Chondrocyte (in vitro differentiated cells): Measurements from ENCODE around the gene CCR4. TPM values are rescaled to one million over a fixed set of nuclear protein-coding genes. Genes with fewer than 3 reads are reported as not detected.
"Not testable (repeated sequence)": the region's sequence is repeated elsewhere in the genome, so short reads cannot be mapped to it uniquely, and the experiment has no call there.

Experiments used
- DNase-seq: peaks from one replicate; pipeline ENCODE4 v3.0.0; 2021; ENCODE audit warnings: mixed read lengths, low spot score
- H3K27ac Mint-ChIP-seq: one replicate; pipeline ENCODE4 v1.8.0; 2021; ENCODE audit warnings: mild to moderate bottlenecking, moderate library complexity, mixed read lengths; ENCODE audit not compliant: unreplicated experiment
- H3K27me3 Mint-ChIP-seq: 2 replicates; pipeline ENCODE4 v1.8.0; 2021; ENCODE audit warnings: low read depth, mixed read lengths
- H3K36me3 Mint-ChIP-seq: 2 replicates; pipeline ENCODE4 v1.8.0; 2021; ENCODE audit warnings: low read depth, mixed read lengths
- H3K4me1 Mint-ChIP-seq: 2 replicates; pipeline ENCODE4 v1.8.0; 2021; ENCODE audit warnings: low read depth, mild to moderate bottlenecking, mixed read lengths
- H3K4me3 Mint-ChIP-seq: one replicate; pipeline ENCODE4 v1.8.0; 2021; ENCODE audit warnings: mild to moderate bottlenecking, moderate library complexity, mixed read lengths; ENCODE audit not compliant: unreplicated experiment
- H3K9me3 Mint-ChIP-seq: 2 replicates; pipeline ENCODE4 v1.8.0; 2021; ENCODE audit warnings: low read depth, mixed read lengths
- total RNA-seq: library from RNA; stranded (reverse); gene quantifications from 3 replicates; pipeline ENCODE4 v1.2.1, GENCODE V29; 2021
- TF ChIP-seq, protein P1 (sequence below): fragments of 200-600 bp; sonication (generic); IDR thresholded peaks from 2 replicates; pipeline ENCODE4 v1.5.0; 2021; ENCODE audit warnings: antibody characterized with exemption, mild to moderate bottlenecking, moderate library complexity

CCR4 gene
- total RNA-seq, 1 donor from 2014 or later: not detected

DNA sequence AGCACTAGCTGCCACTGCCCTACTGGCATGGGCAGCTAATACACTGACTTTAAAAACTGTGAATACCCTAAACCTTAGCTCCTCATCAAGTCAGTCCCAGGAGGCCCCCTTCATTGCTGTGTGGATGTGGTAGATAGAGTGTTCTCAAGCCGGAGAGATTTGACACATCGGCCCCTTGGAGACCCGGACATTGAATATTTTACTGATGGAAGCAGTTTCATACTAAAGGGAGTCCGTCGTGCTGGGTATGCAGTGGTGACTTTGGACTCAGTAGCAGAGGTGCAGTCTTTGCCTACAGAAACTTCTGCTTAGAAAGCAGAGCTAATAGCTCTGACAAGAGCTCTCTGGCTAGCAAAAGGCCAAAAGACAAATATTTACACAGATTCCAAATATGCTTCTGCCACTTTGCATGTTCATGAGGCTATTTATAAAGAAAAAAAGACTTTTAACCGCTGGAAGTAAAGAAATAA, 17.5 kb downstream of the CCR4 start:
- Mint-ChIP-seq H3K9me3 (peaks cover 8% of the 10 kb centered on the region), H3K4me1 (peaks cover 9% of the 10 kb centered on the region), H3K27me3 (no peaks in the 10 kb centered on the region), H3K36me3 (no peaks in the 10 kb centered on the region), H3K27ac (no peak overlapping the region), H3K4me3 (no peak overlapping the region)
- DNase-seq: no peak
- TF ChIP-seq, protein P1, sequence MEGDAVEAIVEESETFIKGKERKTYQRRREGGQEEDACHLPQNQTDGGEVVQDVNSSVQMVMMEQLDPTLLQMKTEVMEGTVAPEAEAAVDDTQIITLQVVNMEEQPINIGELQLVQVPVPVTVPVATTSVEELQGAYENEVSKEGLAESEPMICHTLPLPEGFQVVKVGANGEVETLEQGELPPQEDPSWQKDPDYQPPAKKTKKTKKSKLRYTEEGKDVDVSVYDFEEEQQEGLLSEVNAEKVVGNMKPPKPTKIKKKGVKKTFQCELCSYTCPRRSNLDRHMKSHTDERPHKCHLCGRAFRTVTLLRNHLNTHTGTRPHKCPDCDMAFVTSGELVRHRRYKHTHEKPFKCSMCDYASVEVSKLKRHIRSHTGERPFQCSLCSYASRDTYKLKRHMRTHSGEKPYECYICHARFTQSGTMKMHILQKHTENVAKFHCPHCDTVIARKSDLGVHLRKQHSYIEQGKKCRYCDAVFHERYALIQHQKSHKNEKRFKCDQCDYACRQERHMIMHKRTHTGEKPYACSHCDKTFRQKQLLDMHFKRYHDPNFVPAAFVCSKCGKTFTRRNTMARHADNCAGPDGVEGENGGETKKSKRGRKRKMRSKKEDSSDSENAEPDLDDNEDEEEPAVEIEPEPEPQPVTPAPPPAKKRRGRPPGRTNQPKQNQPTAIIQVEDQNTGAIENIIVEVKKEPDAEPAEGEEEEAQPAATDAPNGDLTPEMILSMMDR: no peak

DNA sequence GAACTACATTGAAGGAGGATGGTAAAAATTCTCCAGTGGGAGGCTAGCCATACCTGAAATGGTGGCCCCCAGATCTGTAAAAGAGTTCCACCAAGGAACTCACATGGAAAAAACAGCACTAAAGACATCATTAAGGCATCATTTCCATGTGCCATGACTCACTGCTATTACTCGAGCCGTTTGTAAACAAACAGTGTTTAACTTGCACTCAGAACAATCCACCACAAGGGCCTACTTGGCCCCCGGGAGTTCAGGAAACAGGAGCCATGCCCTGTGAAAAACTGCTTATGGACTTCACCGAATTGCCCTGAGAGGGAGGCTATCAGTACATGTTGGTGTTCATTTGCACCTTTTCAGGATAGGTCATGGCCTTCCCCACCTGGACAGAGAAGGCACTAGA, 18.2 kb downstream of the CCR4 start:
- no peak for DNase-seq

DNA sequence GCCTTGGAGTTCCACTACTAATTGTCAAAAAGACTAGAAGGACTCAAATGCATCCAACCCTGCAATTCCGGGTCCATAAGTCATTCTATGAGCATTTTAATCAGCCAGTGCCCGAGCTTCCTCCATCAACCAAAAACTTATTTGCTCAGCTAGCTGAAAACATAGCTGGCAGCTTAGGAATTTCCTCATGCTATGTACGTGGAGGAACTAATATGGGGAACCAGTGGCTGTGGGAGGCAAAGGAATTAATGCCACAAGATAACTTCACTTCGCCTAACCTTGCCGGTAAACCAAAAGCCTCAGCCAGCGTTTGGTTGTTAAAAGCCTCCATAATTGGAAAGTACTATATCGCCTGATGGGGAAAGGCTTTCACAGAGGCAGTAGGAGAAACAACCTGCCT, 19.8 kb downstream of the CCR4 start:
- H3K9me3 Mint-ChIP-seq, H3K4me1 Mint-ChIP-seq, H3K27me3 Mint-ChIP-seq, H3K27ac Mint-ChIP-seq, H3K4me3 Mint-ChIP-seq, DNase-seq, H3K36me3 Mint-ChIP-seq: not testable (repeated sequence)

More for the DNA sequence above, 18.2 kb downstream of the CCR4 start:
- TF ChIP-seq, protein P1: no peak
- peaks cover 9% of the 10 kb centered on the region for H3K4me1 Mint-ChIP-seq
- no peak overlapping the region for H3K27ac Mint-ChIP-seq
- peaks cover 8% of the 10 kb centered on the region for H3K9me3 Mint-ChIP-seq
- no peak overlapping the region for H3K4me3 Mint-ChIP-seq
- no peaks in the 10 kb centered on the region for H3K36me3 Mint-ChIP-seq
- no peaks in the 10 kb centered on the region for H3K27me3 Mint-ChIP-seq

DNA sequence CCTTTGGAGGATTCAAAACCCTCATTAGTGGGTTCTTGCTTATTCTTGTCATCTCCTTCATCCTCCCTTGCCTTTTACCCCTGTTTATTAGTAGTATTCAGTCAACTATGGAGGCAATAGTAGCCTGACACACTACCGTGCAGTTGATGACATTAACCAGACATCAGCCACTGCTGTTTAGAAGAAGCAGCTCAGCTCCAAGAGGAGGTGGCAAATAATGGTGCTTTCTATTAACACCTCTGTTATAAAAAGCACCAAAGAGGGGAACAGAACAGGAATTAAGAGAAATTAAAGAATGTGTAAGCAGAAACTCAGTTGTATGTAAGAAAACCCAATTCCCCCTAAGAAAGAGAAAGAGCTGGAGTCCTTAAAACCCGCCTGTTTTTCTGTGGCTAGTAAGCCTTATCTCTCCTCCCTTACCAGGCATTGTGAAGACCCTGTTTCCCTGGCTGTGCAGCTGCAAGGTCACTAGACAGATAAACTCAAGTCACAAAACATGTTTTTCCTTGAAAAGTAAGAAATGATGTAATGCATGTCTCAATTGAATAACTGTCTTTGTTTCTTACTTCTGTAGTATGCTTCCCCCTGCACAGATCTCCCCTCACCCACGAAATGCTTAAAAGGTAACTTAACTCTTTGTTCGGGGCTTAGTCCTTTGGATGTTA, 21.2 kb downstream of the CCR4 start:
- Mint-ChIP-seq H3K27me3 (no peaks in the 10 kb centered on the region), H3K9me3 (no peaks in the 10 kb centered on the region), H3K4me1 (peaks cover 9% of the 10 kb centered on the region), H3K27ac (peak overlapping the region; percentile 29), H3K36me3 (no peaks in the 10 kb centered on the region), H3K4me3 (no peak overlapping the region)
- TF ChIP-seq, protein P1: no peak
- DNase-seq: no peak

DNA sequence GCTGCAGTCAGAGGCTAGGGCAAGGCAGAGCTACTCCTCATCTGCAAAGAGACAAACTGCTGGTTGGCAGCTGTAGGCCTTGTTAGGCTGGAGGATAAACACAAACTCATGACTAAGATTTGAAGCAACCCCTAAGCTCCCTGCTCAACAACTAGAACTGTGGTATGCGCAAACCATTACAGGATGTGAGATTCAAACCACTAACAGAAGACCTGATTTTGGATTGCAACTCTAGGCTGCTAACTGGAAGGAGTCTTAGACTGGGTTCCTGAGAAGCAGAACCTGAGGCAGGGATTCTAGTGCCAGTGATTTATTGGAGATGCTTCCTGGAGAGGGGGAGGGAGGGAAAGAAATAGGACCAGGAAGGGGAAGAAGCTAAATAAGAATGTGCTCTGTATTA, 22.5 kb downstream of the CCR4 start:
- H3K27me3 Mint-ChIP-seq: peaks cover 2% of the 10 kb centered on the region
- TF ChIP-seq, protein P1: no peak
- DNase-seq: no peak
- H3K4me3 Mint-ChIP-seq: no peak overlapping the region
- H3K36me3 Mint-ChIP-seq: peaks cover 2% of the 10 kb centered on the region
- no peaks in the 10 kb centered on the region for H3K9me3 Mint-ChIP-seq
- H3K27ac Mint-ChIP-seq: no peak overlapping the region
- peaks cover 6% of the 10 kb centered on the region for H3K4me1 Mint-ChIP-seq
